DMS 273 (cell line): ENCODE results near the gene WNT6.
A peak's percentile ranks its signal among the peaks of the same experiment; 100 is the strongest.

Experiments used
- DNase-seq: peaks from one replicate; lab custom pipeline; 2025; ENCODE audit not compliant: unreplicated experiment; lab: John Stamatoyannopoulos, UW

WNT6 gene

DNA sequence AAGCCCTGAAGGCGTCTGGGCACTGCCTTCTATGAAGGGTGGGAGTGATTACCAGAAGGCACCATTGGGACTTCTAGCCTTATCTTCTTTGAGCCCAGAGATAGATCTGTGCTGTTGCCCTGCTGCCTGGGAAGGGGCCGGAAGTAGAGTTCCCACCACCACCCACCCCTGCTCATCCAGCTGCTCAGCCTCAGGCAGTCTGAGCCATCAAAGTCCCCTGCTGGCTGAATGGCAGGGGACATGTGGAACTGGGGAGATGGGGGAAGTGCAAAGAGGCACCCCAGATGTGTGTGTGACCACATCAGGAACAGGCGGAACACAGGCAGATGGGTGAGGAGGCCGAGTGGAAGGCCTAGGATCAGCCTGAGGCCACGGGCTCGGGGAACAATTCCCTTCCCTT, 17.7 kb downstream of the WNT6 start:
- DNase-seq, result no peak

DNA sequence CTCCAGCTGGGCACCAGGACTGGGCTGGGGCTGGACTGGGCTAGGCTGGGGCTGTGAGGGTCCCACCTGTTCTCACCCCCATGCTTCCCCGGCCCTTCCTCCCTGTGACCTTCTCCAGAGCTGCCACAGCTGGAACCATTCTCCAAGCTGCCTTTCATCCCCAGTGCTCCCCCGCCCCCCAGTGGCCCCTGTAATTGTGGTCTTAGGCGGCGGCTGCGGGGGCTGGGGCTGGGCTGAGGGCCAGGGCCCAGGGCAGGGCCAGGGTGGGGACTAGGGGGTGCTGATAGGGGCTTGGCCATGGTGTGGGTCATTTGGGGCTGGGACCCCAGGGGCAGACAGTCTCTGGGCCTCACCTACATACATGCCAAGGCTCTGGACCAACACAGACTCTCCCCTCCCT, 18.3 kb downstream of the WNT6 start:
- no peak for DNase-seq

DNA sequence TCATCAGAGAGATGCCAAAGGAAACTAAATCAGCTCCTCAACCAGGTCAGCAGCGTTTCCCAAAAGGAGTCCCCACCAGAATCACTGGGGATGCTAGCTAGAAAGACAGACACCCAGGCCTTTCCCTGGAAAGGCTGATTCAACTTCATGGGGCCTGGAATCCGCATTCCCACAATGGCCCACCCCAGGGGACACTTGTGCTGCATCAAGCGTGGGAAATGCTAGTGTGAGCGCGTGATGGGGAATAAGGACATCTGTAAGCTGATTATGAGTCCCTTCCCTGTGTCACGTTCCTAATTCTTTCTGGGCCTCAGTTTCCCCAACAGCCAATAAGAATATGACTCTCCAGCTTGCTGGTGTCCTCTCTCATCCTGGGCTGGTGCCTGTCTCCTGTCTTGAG, 18.9 kb downstream of the WNT6 start:
- DNase-seq, result peak; percentile 58

DNA sequence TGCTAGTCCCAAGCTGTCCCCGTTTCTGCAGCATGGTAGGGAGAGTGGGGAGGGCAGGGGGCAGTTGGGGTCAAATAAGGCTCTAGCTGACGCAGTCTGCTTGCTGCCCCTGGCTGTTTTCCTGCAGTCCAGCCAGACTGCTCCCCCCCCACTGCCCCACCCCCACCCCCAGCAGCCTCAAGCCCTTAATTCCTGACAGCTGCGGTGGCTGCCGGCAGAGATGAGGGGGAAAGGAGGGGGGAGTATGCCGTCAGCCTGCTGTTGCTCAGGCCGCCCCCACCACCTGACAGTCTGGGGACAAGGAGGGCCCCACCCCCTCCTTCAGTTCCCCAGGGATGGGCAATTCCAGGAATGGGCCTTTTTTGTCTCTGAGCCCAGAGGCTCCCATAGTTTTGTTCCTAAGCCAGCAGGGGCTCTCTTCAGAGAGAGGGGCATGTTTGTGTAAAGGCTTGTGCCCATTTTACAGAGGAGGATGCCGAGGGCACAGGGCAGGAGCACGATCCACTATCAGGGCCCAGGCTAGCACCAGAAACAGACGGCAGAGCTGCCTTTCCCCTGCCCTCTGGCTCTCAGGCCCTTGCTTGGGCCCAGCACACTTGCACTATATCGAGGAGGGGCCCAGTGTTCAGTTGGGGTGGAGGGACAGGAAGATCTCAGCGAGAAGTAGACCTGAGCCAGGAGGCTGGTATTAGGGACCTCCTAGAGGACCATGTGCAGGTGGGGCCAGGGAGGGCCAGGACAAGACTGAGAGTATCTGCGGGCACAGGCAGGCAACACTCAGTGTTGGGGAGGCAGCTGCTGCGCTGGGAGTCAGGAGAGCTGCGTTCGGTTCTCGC, 19.5 kb downstream of the WNT6 start:
- DNase-seq, result peak; percentile 75

DNA sequence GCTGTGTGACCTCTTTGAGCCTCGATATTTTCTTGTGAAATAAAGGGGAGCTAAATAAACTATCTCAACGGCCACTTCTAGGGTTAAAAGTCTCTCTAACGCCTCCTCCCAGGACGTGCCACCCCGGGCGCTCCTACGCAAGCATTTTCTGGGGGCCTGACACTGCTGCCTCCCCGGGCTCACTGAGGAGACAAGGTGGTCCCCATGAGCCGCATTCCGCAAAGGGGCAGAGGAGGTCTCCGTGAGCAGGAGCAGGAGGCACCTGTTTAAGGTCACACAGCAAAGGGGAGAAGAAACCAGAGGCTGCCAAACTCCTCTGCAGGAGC, 20.1 kb downstream of the WNT6 start:
- DNase-seq, result no peak

DNA sequence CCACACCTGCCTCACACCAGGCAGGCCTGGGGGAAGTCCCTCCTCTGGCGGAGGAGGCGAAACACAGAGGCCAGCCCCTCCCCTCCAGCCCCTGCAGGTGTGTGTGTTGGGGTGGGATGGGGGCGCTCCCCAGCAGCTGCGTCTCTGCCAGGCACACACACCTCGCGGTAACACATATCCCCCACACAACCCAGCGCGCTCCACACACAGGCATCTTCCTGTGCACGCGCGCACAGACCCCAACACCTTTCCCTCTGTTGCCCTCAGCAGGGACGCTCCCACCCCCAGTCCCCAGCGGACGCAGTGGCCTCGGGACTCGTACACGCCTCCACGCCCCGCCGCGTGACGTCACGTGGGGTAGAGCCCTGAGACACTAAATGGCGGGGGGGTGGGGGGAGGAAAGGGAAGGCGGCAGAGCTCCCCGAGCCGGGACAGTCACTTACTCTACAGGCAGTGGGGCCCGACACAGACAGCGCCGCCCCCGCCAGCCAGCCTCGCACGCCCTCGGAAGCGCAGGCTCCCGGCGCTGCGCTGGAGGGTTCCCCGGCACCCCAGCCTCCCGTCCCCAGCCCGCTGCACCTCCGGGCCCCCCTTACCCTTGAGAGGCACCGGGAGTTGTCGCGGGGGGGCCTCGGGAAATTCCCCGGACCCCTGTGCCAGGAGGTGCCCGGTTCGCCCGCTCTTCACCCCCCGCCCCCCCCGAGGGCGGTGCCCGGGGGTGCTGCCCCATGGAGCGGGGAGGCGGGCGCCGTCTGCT, 20.7 kb downstream of the WNT6 start, which contains the start of gene WNT10A:
Gene WNT10A, plus strand, starts transcription at position 751 of the 757 bp plus-strand sequence. CDS start 144 bp downstream, outside the sequence.
- DNase-seq, result peak; percentile 50

DNA sequence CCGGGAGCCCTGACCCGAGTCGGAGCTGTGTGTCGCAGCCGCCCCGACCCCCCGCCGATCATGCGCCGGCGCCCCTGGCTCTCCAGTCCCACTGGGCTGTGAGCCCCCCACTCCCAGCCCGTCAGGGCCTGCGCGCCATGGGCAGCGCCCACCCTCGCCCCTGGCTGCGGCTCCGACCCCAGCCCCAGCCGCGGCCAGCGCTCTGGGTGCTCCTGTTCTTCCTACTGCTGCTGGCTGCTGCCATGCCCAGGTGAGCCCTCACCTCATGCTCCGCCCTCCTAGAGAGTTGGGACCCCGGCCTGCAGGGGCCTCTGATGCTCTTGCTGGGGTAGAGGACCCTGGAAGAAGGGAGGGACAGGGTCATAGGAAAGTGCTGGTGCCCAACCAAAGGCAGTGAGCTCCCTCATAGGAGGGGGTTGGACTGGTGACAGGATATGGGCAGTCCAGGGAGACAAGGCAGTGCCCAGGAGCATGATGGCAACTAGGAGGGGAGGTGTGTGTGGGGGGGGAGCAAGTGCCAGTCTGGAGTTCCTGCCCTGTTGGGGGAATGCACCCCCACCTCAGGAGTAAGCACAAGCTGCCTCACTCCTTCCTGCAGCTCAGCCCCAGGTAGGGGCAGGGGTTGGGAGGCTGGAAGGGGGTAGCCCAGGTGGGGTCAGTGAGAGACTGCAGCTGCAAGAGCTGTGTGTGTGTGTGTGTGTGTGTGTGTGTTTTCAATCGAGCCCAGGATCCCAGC, 21.4 kb downstream of the WNT6 start:
- DNase-seq, result no peak

DNA sequence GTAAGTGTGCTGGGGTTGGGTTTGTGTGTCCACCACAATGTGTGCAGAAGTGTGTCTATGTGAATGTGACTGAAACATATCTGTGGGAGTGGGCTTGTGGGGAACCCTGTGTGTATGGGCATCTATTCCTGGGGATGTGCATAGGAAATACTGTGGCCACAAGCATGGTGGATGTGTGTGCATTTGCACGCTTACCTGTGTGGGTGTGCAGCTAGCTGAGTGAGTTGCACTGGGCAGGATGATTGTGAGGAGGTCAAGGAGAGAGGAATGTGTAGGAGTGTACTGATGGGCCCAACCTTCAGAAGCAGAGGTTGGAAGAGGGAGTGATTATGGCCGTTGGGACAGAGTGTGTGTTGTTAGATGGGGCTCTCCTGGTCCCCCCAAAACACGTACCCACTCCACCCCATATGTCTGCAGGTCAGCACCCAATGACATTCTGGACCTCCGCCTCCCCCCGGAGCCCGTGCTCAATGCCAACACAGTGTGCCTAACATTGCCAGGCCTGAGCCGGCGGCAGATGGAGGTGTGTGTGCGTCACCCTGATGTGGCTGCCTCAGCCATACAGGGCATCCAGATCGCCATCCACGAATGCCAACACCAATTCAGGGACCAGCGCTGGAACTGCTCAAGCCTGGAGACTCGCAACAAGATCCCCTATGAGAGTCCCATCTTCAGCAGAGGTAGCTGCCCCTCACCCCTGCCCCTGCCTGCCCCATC, 22.3 kb downstream of the WNT6 start:
- DNase-seq, result peak; percentile 93

DNA sequence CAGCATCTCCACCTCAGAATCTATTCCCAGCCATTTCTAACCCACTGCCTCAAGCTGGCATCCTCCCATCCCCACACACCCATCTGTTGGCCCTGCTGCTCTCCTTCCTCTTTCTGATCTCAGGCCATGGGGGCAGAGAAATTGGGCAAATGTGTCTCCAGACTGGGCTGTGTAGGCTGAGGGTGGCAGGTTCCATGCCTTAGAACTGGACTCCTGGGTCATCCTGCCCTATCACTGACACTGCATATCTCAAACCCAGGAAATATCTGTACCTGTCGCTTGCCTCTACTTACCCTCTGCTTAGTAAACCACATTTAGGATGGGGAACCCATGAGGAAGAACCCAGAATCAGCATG, 22.8 kb downstream of the WNT6 start:
- peak; percentile 93 for DNase-seq

DNA sequence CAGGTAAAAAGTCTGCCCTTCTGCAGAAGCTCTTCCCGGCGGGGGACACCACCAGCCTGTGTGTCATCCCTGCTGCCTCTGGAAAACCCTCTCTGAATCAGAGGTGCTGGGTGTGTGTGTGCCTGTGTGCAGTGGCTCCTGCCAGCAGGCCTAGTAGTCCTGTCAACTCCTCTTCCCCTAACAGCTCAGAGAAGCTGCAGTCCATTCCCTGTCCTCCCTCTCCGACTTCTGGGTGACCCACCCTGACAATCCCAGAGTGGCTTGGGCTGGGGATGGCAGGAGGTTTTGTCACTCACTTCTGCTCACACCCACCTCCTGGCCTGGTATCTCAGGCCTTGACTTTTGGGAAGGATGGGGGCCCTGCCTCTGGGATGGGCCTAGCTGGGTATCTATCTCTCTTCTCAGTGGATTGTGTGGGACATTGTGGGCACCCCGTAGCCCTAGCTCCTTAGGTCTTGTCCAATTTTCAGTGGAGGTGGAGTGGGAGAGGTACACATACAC, 23.3 kb downstream of the WNT6 start:
- peak; percentile 55 for DNase-seq

DNA sequence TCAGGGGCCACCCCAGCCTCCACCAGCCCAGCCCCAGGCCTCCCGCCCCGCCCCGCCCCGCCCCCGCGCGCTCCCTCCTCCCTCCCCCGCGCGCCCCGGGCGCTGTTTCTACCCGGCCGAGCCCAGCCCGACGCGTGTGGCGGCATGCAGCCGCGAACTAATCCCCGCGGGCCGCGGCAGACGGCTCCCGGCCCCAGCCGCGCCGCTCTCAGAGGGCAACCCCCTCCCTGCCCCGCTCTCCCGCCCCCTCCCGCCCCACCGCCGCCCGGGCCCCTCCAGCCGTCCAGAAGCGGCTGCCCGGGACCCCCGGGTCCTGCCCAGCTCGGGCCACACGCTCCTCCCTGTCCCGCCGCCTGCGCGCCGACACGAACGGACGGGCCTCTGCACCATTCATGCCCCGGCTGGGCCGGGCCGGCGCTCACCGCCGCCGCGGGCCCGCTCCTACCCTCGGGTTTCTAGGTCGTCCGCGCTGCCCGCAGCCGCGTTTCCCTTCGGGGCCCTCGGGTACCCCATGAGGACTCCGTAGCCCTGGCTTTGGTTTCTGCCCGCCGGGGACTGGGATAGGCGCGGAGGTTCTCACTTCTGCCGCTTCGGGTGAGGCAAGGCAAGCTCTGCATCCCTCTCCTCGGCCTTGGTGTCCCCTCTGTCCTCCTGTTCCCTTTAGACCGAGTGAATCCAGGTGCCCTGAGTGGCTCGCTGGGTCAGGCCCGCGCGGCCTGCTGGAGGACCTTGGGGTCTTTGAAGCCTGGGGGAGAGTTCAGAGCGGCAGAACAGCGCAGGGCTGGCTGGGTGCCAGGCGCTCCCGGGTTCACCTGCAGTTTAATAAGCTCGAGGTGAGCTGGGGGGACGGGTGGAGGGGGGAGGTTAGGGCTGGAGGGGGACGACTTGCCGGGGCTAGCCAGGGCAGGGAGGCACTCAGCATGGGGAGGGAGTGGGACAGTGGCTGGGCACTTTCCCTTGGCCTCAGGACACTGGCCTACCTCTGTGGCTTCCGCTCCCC, 24.2 kb downstream of the WNT6 start:
- DNase-seq, result peak; percentile 79

DNA sequence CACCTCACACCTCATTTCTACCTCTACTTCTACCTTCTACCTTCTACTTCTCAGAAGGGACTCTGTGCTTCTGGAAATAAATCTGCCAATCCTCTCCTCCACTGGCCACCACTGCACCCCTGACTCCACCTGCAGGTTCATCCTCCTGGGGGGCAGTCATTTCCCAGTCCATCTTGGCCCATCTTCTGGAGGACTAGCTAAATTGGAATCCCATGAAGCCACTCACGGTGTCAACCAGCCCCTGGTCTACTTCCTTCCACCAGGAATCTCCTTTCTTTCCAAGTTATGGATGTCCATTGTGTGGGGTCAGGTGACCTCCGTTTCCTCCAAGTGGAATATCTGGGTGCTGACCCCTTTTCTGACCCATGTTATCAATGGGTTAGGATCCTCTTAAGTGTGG, 24.9 kb downstream of the WNT6 start:
- DNase-seq, result no peak

DNA sequence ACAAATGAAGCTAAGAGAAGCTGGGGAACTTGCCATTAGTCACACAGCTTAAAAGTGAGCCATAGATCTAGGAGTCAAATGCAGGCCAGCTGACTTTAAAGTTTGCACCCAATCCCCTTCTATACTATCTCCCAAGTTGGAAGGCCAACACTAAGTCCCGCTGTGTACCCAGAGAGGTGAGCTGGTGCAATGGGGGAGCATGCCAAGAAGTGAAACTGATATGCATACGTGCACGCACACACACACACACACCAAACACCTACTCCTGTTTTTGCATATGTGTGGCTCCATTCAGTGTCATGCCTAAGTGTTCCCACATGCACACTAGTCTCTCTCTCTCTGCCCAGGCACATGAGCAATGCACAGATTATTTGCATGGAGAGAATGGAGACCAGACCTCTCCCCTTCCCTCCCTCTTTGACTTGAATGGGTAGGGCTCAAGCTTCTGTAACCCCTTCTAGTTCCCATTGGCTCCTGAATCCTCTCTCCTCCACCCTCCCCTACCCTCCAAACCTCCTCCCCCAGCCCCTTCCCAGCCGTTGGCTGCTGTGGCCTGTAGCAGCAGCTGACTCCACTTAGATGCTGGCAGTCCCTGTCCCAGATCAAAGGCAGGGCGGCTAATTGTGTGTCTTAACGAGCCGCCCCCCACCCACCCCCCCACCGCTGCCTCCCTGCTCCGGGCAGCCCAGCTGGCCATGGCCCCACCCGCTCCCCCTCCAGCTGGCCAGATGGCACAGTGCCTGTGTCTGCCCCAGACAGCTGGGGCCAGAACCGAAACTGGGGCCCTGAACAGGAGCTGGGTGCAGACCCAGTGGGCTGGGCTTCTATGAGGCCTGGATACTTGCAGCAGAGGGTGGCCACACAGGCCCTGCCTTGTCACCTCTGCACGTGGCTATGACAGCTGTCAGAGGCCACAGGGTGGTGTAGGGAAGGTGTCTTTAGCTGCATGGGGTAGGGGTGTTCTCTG, 26.7 kb downstream of the WNT6 start:
- peak; percentile 94 for DNase-seq

DNA sequence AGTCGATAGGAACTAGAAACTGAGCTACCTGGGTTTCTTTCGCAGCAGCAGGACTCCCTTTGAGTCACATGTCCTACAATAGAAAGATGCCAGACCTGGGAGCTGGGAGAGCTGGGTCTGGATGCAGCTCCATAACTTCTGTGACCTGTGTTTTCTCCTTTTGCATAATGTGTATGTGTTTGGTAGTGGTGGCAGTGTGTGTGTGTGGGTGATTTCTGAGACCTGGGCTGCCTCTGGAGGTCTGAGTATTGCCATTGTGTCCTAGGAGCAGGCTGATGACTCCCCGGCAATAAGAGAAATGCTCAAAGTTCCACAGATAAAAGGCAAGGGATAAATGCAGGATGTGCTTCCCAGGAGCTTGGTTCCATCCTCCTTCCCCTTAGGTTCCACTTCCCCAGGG, 27.5 kb downstream of the WNT6 start:
- DNase-seq, result peak; percentile 44

DNA sequence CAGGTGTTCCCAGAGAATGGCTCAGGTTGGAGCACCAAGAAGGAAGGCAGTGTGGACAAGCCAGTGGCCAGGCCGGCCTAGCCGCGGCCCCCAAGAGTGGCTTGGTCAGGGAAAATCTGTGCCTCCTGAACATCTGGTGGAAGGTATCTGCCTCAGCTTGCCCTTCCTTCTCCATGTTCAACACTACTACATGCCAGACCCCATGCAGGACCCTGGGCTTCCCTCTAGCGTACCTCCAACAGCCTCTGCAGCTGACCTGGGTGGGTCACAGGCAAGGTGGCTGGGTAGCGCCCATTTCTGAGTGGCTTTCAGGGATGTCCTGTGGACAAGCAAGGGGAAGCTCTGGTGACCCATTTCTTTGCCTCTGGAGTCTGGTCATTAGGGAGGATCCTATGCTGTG, 28.7 kb downstream of the WNT6 start:
- no peak for DNase-seq

DNA sequence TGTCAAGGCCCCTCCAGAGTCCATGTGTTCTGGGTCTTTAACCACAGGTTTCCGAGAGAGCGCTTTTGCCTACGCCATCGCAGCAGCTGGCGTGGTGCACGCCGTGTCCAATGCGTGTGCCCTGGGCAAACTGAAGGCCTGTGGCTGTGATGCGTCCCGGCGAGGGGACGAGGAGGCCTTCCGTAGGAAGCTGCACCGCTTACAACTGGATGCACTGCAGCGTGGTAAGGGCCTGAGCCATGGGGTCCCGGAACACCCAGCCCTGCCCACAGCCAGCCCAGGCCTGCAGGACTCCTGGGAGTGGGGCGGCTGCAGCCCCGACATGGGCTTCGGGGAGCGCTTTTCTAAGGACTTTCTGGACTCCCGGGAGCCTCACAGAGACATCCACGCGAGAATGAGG, 30.3 kb downstream of the WNT6 start:
- no peak for DNase-seq

DNA sequence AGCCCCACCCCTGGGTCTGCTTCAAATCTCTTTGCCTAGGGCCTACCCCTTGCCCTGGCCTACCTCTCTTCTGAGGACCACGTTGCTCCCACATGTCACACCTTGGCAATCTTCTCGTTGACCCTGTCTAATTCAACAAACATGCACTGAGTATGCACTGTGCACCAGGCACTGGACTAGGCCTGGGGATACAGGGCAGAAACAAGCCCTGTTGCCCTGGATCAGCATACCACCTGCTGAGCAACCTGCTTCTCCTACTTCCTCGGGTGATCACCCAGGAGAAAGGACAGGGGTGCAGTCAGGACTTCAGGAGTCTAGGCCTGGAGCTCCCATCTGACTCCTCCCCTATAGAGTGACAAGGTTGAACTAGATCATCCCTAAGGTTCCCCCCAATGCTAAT, 30.8 kb downstream of the WNT6 start:
- no peak for DNase-seq

DNA sequence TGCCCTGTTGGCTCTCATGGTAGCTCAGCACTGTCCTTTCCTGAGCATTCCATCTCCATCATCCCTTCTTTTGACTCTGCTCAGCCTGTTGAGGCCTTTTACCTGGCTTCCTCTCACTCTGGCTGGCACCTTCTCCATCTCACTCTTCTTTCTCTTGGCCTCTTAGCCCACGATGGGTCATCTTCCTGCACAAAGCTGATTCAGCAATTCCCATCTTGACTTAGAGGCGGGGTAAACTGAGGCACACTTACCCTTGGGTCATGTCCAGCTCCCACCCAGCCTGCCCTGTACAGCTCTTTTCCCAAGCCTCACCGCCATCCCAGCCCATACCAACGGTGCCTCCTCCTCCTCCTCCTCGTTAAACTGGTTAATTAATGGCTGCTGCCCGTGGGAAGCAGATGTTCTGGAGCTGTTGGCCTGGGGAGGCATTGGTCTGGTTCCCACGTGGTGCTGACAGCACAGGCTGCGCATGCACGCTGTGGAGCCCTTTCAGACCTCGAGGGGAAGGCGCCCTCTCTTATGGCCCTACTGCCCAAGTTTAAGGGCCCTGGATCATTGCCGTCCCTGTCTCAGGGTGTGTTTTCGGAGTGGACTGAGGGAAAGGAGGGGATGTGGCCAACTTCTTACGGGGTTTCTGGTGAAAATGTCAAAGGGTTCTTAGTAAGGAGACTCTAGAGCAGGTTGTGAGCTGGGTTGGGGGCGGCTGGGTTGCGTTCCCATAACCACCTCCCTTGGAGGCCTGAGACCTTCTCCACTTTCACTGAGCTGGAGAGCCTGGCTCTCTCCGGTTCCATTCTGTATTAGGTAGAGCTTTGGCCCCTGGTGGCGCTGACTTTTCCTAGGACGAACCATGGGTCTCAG, 31.9 kb downstream of the WNT6 start:
- peak; percentile 23 for DNase-seq
